ENCODE measurements around the gene PDLIM5.

Gene PDLIM5

GRCh38 chr4:94466923-94467322, 15.2 kb downstream of the PDLIM5 start:
- TF ChIP-seq ESRRG (CRISPR knock-in tag; IDR thresholded peaks at IDR 0.05) (no peak), ISL1 (CRISPR knock-in tag; IDR thresholded peaks at IDR 0.05) (no peak), RARB (CRISPR knock-in tag; IDR thresholded peaks at IDR 0.05) (no peak), PPARA (CRISPR knock-in tag; IDR thresholded peaks at IDR 0.05; ENCODE audit: borderline replicate concordance) (no peak), GLIS3 (CRISPR knock-in tag; IDR thresholded peaks at IDR 0.05) (no peak), PATZ1 (CRISPR knock-in tag; IDR thresholded peaks at IDR 0.05; ENCODE audit: borderline replicate concordance) (no peak), SNAI2 (CRISPR knock-in tag; IDR thresholded peaks at IDR 0.05) (no peak), ZNF565 (CRISPR knock-in tag; conservative IDR thresholded peaks at IDR 0.05; ENCODE audit: low read depth) (no peak), TCF4 (CRISPR knock-in tag; IDR thresholded peaks at IDR 0.05; ENCODE audit: borderline replicate concordance) (no peak), ZNF8 (CRISPR knock-in tag; IDR thresholded peaks at IDR 0.05) (no peak), OSR1 (CRISPR knock-in tag; IDR thresholded peaks at IDR 0.05) (no peak), ARNTL (CRISPR knock-in tag; IDR thresholded peaks at IDR 0.05; ENCODE audit: borderline replicate concordance, low read depth) (no peak), ZC3H10 (CRISPR knock-in tag; IDR thresholded peaks at IDR 0.05) (no peak), BACH2 (CRISPR knock-in tag; IDR thresholded peaks at IDR 0.05; ENCODE audit: borderline replicate concordance) (no peak), ZNF70 (CRISPR knock-in tag; IDR thresholded peaks at IDR 0.05) (no peak), ZFP3 (CRISPR knock-in tag; IDR thresholded peaks at IDR 0.05) (no peak)
- TF ChIP-seq, protein P1, sequence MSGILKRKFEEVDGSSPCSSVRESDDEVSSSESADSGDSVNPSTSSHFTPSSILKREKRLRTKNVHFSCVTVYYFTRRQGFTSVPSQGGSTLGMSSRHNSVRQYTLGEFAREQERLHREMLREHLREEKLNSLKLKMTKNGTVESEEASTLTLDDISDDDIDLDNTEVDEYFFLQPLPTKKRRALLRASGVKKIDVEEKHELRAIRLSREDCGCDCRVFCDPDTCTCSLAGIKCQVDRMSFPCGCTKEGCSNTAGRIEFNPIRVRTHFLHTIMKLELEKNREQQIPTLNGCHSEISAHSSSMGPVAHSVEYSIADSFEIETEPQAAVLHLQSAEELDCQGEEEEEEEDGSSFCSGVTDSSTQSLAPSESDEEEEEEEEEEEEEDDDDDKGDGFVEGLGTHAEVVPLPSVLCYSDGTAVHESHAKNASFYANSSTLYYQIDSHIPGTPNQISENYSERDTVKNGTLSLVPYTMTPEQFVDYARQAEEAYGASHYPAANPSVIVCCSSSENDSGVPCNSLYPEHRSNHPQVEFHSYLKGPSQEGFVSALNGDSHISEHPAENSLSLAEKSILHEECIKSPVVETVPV (CRISPR knock-in tag; IDR thresholded peaks at IDR 0.05), result no peak
- TF ChIP-seq, protein P2, sequence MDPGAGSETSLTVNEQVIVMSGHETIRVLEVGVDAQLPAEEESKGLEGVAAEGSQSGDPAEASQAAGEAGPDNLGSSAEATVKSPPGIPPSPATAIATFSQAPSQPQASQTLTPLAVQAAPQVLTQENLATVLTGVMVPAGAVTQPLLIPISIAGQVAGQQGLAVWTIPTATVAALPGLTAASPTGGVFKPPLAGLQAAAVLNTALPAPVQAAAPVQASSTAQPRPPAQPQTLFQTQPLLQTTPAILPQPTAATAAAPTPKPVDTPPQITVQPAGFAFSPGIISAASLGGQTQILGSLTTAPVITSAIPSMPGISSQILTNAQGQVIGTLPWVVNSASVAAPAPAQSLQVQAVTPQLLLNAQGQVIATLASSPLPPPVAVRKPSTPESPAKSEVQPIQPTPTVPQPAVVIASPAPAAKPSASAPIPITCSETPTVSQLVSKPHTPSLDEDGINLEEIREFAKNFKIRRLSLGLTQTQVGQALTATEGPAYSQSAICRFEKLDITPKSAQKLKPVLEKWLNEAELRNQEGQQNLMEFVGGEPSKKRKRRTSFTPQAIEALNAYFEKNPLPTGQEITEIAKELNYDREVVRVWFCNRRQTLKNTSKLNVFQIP (CRISPR knock-in tag; IDR thresholded peaks at IDR 0.05; ENCODE audit: borderline replicate concordance, low read depth), result no peak
- TF ChIP-seq, protein P3, sequence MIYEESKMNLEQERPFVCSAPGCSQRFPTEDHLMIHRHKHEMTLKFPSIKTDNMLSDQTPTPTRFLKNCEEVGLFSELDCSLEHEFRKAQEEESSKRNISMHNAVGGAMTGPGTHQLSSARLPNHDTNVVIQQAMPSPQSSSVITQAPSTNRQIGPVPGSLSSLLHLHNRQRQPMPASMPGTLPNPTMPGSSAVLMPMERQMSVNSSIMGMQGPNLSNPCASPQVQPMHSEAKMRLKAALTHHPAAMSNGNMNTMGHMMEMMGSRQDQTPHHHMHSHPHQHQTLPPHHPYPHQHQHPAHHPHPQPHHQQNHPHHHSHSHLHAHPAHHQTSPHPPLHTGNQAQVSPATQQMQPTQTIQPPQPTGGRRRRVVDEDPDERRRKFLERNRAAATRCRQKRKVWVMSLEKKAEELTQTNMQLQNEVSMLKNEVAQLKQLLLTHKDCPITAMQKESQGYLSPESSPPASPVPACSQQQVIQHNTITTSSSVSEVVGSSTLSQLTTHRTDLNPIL (CRISPR knock-in tag; IDR thresholded peaks at IDR 0.05; ENCODE audit: low read depth), result no peak
- no peak for ATAC-seq

DNA sequence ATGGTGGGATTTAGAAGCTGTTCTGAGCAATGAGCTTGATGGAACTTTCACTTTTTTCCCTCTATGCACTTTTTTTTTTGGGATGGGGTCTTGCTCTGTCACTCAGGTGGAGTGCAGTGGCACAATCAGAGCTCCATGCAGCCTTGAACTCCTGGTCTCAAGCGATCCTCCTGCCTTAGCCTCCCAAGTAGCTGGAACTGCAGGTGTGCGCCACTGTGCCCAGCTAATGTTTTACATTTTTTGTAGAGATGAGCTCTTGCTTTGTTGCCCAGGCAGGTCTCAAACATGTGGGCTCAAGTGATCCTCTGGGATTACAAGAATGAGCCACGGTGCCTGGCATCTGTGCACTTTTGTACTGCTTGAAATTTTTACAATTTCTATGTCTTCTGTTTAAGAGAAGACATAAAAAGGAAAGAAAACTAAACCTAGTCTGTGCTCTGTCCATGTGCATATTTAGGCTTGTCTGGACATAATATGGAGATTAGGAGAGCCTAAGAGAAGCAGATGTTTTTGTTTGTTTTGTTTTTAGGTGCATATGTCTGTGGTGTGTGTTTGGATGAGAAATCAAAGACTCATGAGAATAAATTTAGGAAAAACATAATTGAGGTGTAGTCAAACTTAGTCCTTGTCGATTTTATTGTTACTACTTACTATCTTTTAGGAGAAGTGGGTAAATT, 16.5 kb downstream of the PDLIM5 start:
- ATAC-seq, result no peak
- TF ChIP-seq GLIS3 (CRISPR knock-in tag; IDR thresholded peaks at IDR 0.05) (no peak), PATZ1 (CRISPR knock-in tag; IDR thresholded peaks at IDR 0.05; ENCODE audit: borderline replicate concordance) (no peak), SNAI2 (CRISPR knock-in tag; IDR thresholded peaks at IDR 0.05) (no peak), ZFP30 (CRISPR knock-in tag; IDR thresholded peaks at IDR 0.05) (no peak), RARB (CRISPR knock-in tag; IDR thresholded peaks at IDR 0.05) (no peak), PPARA (CRISPR knock-in tag; IDR thresholded peaks at IDR 0.05; ENCODE audit: borderline replicate concordance) (no peak), TSHZ2 (CRISPR knock-in tag; IDR thresholded peaks at IDR 0.05) (no peak), OSR1 (CRISPR knock-in tag; IDR thresholded peaks at IDR 0.05) (no peak), ISL1 (CRISPR knock-in tag; IDR thresholded peaks at IDR 0.05) (no peak), ESRRG (CRISPR knock-in tag; IDR thresholded peaks at IDR 0.05) (no peak), ZNF8 (CRISPR knock-in tag; IDR thresholded peaks at IDR 0.05) (no peak), ZC3H10 (CRISPR knock-in tag; IDR thresholded peaks at IDR 0.05) (no peak), TCF4 (CRISPR knock-in tag; IDR thresholded peaks at IDR 0.05; ENCODE audit: borderline replicate concordance) (no peak), TOX (CRISPR knock-in tag; IDR thresholded peaks at IDR 0.05; ENCODE audit: borderline replicate concordance) (no peak), CSDC2 (CRISPR knock-in tag; IDR thresholded peaks at IDR 0.05) (no peak), ARNTL (CRISPR knock-in tag; IDR thresholded peaks at IDR 0.05; ENCODE audit: borderline replicate concordance, low read depth) (no peak)
- TF ChIP-seq, protein P3 (CRISPR knock-in tag; IDR thresholded peaks at IDR 0.05; ENCODE audit: low read depth), result no peak
- TF ChIP-seq, protein P2 (CRISPR knock-in tag; IDR thresholded peaks at IDR 0.05; ENCODE audit: borderline replicate concordance, low read depth), result no peak

All from SK-N-SH treated with all-trans-retinoic acid at 6 μM for 48 hours (cell line).